ENCODE measurements around the gene GPX4.

Gene GPX4

DNA sequence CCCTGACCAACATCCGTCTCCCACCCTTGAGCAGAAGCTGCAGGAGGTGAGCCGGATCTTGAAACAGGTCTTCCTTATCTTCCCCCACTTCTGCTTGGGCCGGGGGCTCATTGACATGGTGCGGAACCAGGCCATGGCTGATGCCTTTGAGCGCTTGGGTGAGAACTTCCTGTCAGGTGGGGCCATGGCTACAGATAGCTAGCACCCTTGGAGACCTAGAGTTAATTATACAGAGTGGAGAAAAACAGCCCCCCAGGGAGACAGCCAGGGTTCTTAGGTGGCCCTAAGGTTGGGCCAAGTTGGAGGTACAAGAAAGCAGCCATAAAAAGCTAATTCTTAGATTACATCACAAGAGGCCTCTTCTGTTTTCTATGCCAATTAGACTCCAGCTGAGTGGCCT is 45.7 kb upstream of the GPX4 start:
- H3K27ac Mint-ChIP-seq: no peak overlapping the region
- no peak for TF ChIP-seq CTCF (IDR thresholded peaks at IDR 0.05; ENCODE audit: unreplicated experiment in 3 of 3)
- H3K9me3 Mint-ChIP-seq: no peaks in the 10 kb centered on the region
- no peaks in the 10 kb centered on the region for H3K4me1 Mint-ChIP-seq
- peaks cover 4% of the 10 kb centered on the region for H3K36me3 Mint-ChIP-seq (ENCODE audit: low read depth)
- H3K27me3 Mint-ChIP-seq (ENCODE audit: low read depth): peaks cover 11% of the 10 kb centered on the region
- H3K4me3 Mint-ChIP-seq: no peak overlapping the region

GRCh38 chr19:1060689-1061088 is 43.1 kb upstream of the GPX4 start:
- no peaks in the 10 kb centered on the region for H3K9me3 Mint-ChIP-seq
- H3K36me3 Mint-ChIP-seq (ENCODE audit: low read depth): peaks cover 4% of the 10 kb centered on the region
- no peak for TF ChIP-seq CTCF (IDR thresholded peaks at IDR 0.05; ENCODE audit: unreplicated experiment in 3 of 3)
- H3K27me3 Mint-ChIP-seq (ENCODE audit: low read depth): peaks cover 27% of the 10 kb centered on the region
- H3K4me3 Mint-ChIP-seq: no peak overlapping the region
- no peaks in the 10 kb centered on the region for H3K4me1 Mint-ChIP-seq
- H3K27ac Mint-ChIP-seq: no peak overlapping the region

GRCh38 chr19:1061987-1062386 is 41.8 kb upstream of the GPX4 start:
- Mint-ChIP-seq H3K4me1 (no peaks in the 10 kb centered on the region), H3K9me3 (no peaks in the 10 kb centered on the region)

GRCh38 chr19:1062387-1063029 is 41.3 kb upstream of the GPX4 start:
- Mint-ChIP-seq H3K9me3 (no peaks in the 10 kb centered on the region), H3K4me3 (no peak overlapping the region), H3K27me3 (ENCODE audit: low read depth) (peaks cover 40% of the 10 kb centered on the region)

More at GRCh38 chr19:1061987-1062386, 41.8 kb upstream of the GPX4 start:
- Mint-ChIP-seq H3K27ac (no peak overlapping the region), H3K36me3 (ENCODE audit: low read depth) (peaks cover 4% of the 10 kb centered on the region), H3K4me3 (no peak overlapping the region), H3K27me3 (ENCODE audit: low read depth) (peaks cover 39% of the 10 kb centered on the region)
- no peak for TF ChIP-seq CTCF (IDR thresholded peaks at IDR 0.05; ENCODE audit: unreplicated experiment in 3 of 3)

DNA sequence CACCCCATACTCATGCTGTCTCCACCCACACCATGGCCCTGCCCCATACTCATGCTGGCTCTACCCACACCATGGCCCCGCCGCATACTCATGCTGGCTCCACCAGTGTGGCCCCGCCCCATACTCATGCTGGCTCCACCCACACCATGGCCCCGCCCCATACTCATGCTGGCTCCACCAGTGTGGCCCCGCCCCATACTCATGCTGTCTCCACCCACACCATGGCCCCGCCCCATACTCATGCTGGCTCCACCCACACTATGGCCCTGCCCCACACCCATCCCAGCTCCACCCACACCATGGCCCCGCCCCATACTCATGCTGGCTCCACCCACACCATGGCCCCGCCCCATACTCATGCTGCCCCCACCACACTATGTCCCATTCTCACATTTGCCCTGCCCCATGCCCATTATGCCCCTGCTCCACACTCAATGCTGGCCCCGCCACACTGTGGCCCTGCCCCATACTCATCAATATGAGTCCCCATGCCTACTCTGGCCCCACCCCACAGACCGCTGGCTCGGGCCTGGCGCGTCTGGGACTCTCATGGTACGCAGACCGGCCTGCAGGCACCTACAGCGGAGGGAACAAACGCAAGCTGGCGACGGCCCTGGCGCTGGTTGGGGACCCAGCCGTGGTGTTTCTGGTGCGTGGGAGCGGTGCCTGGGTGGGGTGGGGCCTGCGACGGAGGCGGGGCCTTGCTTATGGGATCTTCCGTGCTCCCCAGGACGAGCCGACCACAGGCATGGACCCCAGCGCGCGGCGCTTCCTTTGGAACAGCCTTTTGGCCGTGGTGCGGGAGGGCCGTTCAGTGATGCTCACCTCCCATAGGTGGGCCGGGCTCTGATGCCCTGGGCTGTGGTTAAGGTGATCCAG is 40.5 kb upstream of the GPX4 start:
- Mint-ChIP-seq H3K27ac (no peak overlapping the region), H3K36me3 (ENCODE audit: low read depth) (no peaks in the 10 kb centered on the region), H3K4me1 (no peaks in the 10 kb centered on the region), H3K9me3 (no peaks in the 10 kb centered on the region), H3K27me3 (ENCODE audit: low read depth) (peaks cover 46% of the 10 kb centered on the region), H3K4me3 (no peak overlapping the region)
- no peak for TF ChIP-seq CTCF (IDR thresholded peaks at IDR 0.05; ENCODE audit: unreplicated experiment in 3 of 3)

More at GRCh38 chr19:1062387-1063029, 41.3 kb upstream of the GPX4 start:
- Mint-ChIP-seq H3K36me3 (ENCODE audit: low read depth) (peaks cover under 1% of the 10 kb centered on the region), H3K4me1 (no peaks in the 10 kb centered on the region), H3K27ac (no peak overlapping the region)
- TF ChIP-seq CTCF (IDR thresholded peaks at IDR 0.05; ENCODE audit: unreplicated experiment in 3 of 3): no peak
